Measurements from ENCODE around the gene LAMC2.

The LAMC2 gene

DNA sequence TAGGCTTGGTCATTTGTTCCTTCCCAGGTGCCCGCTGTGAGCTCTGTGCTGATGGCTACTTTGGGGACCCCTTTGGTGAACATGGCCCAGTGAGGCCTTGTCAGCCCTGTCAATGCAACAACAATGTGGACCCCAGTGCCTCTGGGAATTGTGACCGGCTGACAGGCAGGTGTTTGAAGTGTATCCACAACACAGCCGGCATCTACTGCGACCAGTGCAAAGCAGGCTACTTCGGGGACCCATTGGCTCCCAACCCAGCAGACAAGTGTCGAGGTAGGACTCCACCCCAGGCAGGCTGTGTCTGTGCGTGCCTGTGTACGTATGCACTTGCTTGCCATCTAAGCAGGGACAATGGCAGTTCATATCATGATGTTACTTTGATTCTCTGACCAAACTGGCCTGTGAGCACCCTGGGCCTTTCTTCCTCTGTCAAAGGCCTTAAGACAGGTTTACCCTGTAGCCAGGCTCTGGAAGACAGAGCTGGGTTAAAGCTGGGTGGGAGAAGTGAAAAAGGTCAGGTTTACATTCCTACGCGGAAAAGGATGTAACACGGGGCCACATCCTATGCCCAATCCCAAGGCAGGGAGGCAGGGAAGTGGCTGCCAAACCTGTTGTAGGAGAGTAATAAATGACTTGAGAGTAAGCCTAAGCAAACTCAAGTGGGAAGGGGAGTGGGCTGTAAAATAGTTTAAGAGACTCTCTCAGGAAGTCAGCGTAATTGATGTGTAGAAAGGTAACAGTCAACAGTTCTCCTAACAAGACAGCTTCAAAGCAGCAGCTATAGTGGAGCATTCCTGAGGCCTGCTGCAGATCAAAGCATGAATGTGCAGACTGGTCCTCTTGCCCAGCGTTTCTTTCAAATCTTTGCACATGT, 42.5 kb downstream of the LAMC2 start:
- H3K36me3 ChIP-seq (ENCODE audit: insufficient read depth, low read depth, low read length): no peaks in the 10 kb centered on the region
- no peak overlapping the region for H3K27ac ChIP-seq (ENCODE audit: low read length)
- H3K4me3 ChIP-seq (ENCODE audit: low read length): no peak overlapping the region
- no peaks in the 10 kb centered on the region for H3K27me3 ChIP-seq (ENCODE audit: insufficient read depth, low read length)
- H3K9ac ChIP-seq (ENCODE audit: low read depth, low read length): no peak overlapping the region
- no peaks in the 10 kb centered on the region for H3K9me3 ChIP-seq (ENCODE audit: insufficient read depth, low read depth, low read length)
- H3K4me1 ChIP-seq (ENCODE audit: insufficient read depth, low read length): peaks cover 7% of the 10 kb centered on the region; the same call in 1 of the 2 replicates

DNA sequence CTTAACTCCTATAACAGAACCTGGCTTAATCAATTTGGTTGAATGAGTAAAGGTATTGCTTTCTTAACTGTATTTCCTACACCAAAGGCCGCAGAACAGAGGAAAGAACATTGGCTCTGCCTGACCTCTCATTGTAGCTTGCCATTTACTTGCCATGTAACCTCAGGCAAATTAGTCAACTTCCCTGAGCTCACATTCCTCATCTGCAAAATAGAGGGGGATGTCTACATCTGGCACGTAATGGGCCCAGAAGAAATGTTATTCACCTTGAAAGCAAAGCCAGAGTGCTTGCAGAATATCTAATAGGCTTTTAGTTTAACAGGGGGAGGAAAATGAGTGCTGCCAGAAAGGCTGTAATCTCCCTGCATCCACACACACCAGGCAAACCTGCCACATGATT, 44.3 kb downstream of the LAMC2 start:
- no peak overlapping the region for H3K27ac ChIP-seq (ENCODE audit: low read length)

GRCh38 chr1:183231545-183231944, 45.5 kb downstream of the LAMC2 start:
- no peaks in the 10 kb centered on the region for H3K36me3 ChIP-seq (ENCODE audit: insufficient read depth, low read depth, low read length)
- H3K4me1 ChIP-seq (ENCODE audit: insufficient read depth, low read length): peaks cover 20% of the 10 kb centered on the region
- H3K27me3 ChIP-seq (ENCODE audit: insufficient read depth, low read length): no peaks in the 10 kb centered on the region
- H3K9ac ChIP-seq (ENCODE audit: low read depth, low read length): no peak overlapping the region
- no peak overlapping the region for H3K4me3 ChIP-seq (ENCODE audit: low read length)
- H3K27ac ChIP-seq (ENCODE audit: low read length): no peak overlapping the region
- no peaks in the 10 kb centered on the region for H3K9me3 ChIP-seq (ENCODE audit: insufficient read depth, low read depth, low read length)

More for the DNA sequence above, 44.3 kb downstream of the LAMC2 start:
- H3K4me1 ChIP-seq (ENCODE audit: insufficient read depth, low read length): peaks cover 18% of the 10 kb centered on the region
- no peaks in the 10 kb centered on the region for H3K9me3 ChIP-seq (ENCODE audit: insufficient read depth, low read depth, low read length)
- H3K4me3 ChIP-seq (ENCODE audit: low read length): no peak overlapping the region
- no peaks in the 10 kb centered on the region for H3K36me3 ChIP-seq (ENCODE audit: insufficient read depth, low read depth, low read length)
- no peaks in the 10 kb centered on the region for H3K27me3 ChIP-seq (ENCODE audit: insufficient read depth, low read length)
- no peak overlapping the region for H3K9ac ChIP-seq (ENCODE audit: low read depth, low read length)

GRCh38 chr1:183233113-183233512, 47.0 kb downstream of the LAMC2 start:
- Histone ChIP-seq H3K27me3 (ENCODE audit: insufficient read depth, low read length) (no peaks in the 10 kb centered on the region), H3K27ac (ENCODE audit: low read length) (no peak overlapping the region), H3K9ac (ENCODE audit: low read depth, low read length) (no peak overlapping the region), H3K4me1 (ENCODE audit: insufficient read depth, low read length) (peaks cover 14% of the 10 kb centered on the region), H3K36me3 (ENCODE audit: insufficient read depth, low read depth, low read length) (no peaks in the 10 kb centered on the region), H3K9me3 (ENCODE audit: insufficient read depth, low read depth, low read length) (no peaks in the 10 kb centered on the region), H3K4me3 (ENCODE audit: low read length) (no peak overlapping the region)

GRCh38 chr1:183234660-183235476, 48.8 kb downstream of the LAMC2 start:
- Histone ChIP-seq H3K27ac (ENCODE audit: low read length) (peak overlapping the region; percentile 69), H3K9ac (ENCODE audit: low read depth, low read length) (peak overlapping the region; percentile 56; the same call in 1 of the 2 replicates), H3K27me3 (ENCODE audit: insufficient read depth, low read length) (no peaks in the 10 kb centered on the region), H3K9me3 (ENCODE audit: insufficient read depth, low read depth, low read length) (no peaks in the 10 kb centered on the region), H3K4me1 (ENCODE audit: insufficient read depth, low read length) (peaks cover 14% of the 10 kb centered on the region), H3K36me3 (ENCODE audit: insufficient read depth, low read depth, low read length) (no peaks in the 10 kb centered on the region), H3K4me3 (ENCODE audit: low read length) (peak overlapping the region; percentile 54)

- H3K9me3 ChIP-seq (ENCODE audit: insufficient read depth, low read depth, low read length): no peaks in the 10 kb centered on the region
- no peaks in the 10 kb centered on the region for H3K27me3 ChIP-seq (ENCODE audit: insufficient read depth, low read length)
- no peak overlapping the region for H3K27ac ChIP-seq (ENCODE audit: low read length)
- peak overlapping the region; percentile 56; the same call in 1 of the 2 replicates for H3K9ac ChIP-seq (ENCODE audit: low read depth, low read length)
- H3K4me3 ChIP-seq (ENCODE audit: low read length): peak overlapping the region; percentile 54; the same call in 1 of the 2 replicates
- peaks cover 14% of the 10 kb centered on the region for H3K4me1 ChIP-seq (ENCODE audit: insufficient read depth, low read length)
- H3K36me3 ChIP-seq (ENCODE audit: insufficient read depth, low read depth, low read length): no peaks in the 10 kb centered on the region
Measured at GRCh38 chr1:183235503-183235902, 49.4 kb downstream of the LAMC2 start.

DNA sequence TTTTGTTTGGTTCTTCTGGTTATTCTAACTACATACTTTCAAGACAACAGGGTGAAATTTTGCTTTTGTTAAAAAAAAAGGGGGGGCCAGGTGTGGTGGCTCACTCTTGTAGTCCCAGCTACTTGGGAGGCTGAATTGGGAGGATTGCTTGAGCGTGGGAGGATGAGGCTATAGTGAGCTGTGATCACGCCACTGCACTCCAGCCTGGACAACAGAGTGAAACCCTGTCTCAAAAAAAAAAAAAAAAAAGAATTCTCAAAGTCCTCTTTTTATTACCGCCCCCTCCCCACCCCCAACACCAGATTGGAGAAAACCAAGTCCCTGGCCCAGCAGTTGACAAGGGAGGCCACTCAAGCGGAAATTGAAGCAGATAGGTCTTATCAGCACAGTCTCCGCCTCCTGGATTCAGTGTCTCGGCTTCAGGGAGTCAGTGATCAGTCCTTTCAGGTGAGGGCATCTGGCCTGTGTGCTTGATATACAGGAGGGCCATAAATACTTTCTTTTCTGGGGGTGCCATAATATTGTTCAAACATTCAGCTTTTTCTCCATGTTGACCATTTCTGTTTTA, 50.2 kb downstream of the LAMC2 start:
- Histone ChIP-seq H3K27me3 (ENCODE audit: insufficient read depth, low read length) (no peaks in the 10 kb centered on the region), H3K27ac (ENCODE audit: low read length) (no peak overlapping the region), H3K9ac (ENCODE audit: low read depth, low read length) (no peak overlapping the region), H3K4me1 (ENCODE audit: insufficient read depth, low read length) (peaks cover 14% of the 10 kb centered on the region), H3K36me3 (ENCODE audit: insufficient read depth, low read depth, low read length) (no peaks in the 10 kb centered on the region), H3K4me3 (ENCODE audit: low read length) (no peak overlapping the region), H3K9me3 (ENCODE audit: insufficient read depth, low read depth, low read length) (no peaks in the 10 kb centered on the region)

- no peaks in the 10 kb centered on the region for H3K36me3 ChIP-seq (ENCODE audit: insufficient read depth, low read depth, low read length)
Measured at GRCh38 chr1:183237046-183237445, 51.0 kb downstream of the LAMC2 start.

GRCh38 chr1:183238071-183238470, 52.0 kb downstream of the LAMC2 start:
- Histone ChIP-seq H3K27me3 (ENCODE audit: insufficient read depth, low read length) (no peaks in the 10 kb centered on the region), H3K9ac (ENCODE audit: low read depth, low read length) (no peak overlapping the region), H3K9me3 (ENCODE audit: insufficient read depth, low read depth, low read length) (no peaks in the 10 kb centered on the region), H3K4me3 (ENCODE audit: low read length) (no peak overlapping the region), H3K27ac (ENCODE audit: low read length) (no peak overlapping the region), H3K36me3 (ENCODE audit: insufficient read depth, low read depth, low read length) (no peaks in the 10 kb centered on the region), H3K4me1 (ENCODE audit: insufficient read depth, low read length) (peaks cover 14% of the 10 kb centered on the region)

More at GRCh38 chr1:183237046-183237445, 51.0 kb downstream of the LAMC2 start:
- H3K9me3 ChIP-seq (ENCODE audit: insufficient read depth, low read depth, low read length): no peaks in the 10 kb centered on the region
- H3K9ac ChIP-seq (ENCODE audit: low read depth, low read length): no peak overlapping the region
- no peak overlapping the region for H3K27ac ChIP-seq (ENCODE audit: low read length)
- H3K27me3 ChIP-seq (ENCODE audit: insufficient read depth, low read length): no peaks in the 10 kb centered on the region
- no peak overlapping the region for H3K4me3 ChIP-seq (ENCODE audit: low read length)
- H3K4me1 ChIP-seq (ENCODE audit: insufficient read depth, low read length): peaks cover 14% of the 10 kb centered on the region

DNA sequence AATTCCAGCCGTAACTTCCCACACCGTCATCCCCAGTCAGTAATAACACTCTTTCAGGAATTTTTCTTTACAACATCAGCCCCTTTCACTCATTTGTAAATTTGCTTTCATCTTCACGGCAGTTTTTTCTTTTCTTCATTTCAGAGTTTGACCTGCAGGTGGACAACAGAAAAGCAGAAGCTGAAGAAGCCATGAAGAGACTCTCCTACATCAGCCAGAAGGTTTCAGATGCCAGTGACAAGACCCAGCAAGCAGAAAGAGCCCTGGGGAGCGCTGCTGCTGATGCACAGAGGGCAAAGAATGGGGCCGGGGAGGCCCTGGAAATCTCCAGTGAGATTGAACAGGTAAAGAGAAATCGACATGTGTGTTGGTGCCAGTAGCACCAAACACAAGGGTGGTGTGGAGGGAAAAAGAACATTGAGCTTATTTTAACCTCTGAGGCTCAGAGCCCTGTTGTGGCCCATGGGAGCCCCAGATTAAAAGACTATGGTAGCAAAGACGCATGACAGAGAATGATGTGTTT, 53.2 kb downstream of the LAMC2 start:
- H3K27me3 ChIP-seq (ENCODE audit: insufficient read depth, low read length): no peaks in the 10 kb centered on the region
- H3K4me1 ChIP-seq (ENCODE audit: insufficient read depth, low read length): peaks cover 12% of the 10 kb centered on the region
- no peaks in the 10 kb centered on the region for H3K9me3 ChIP-seq (ENCODE audit: insufficient read depth, low read depth, low read length)
- no peak overlapping the region for H3K27ac ChIP-seq (ENCODE audit: low read length)
- H3K9ac ChIP-seq (ENCODE audit: low read depth, low read length): no peak overlapping the region
- H3K4me3 ChIP-seq (ENCODE audit: low read length): no peak overlapping the region
- H3K36me3 ChIP-seq (ENCODE audit: insufficient read depth, low read depth, low read length): no peaks in the 10 kb centered on the region

DNA sequence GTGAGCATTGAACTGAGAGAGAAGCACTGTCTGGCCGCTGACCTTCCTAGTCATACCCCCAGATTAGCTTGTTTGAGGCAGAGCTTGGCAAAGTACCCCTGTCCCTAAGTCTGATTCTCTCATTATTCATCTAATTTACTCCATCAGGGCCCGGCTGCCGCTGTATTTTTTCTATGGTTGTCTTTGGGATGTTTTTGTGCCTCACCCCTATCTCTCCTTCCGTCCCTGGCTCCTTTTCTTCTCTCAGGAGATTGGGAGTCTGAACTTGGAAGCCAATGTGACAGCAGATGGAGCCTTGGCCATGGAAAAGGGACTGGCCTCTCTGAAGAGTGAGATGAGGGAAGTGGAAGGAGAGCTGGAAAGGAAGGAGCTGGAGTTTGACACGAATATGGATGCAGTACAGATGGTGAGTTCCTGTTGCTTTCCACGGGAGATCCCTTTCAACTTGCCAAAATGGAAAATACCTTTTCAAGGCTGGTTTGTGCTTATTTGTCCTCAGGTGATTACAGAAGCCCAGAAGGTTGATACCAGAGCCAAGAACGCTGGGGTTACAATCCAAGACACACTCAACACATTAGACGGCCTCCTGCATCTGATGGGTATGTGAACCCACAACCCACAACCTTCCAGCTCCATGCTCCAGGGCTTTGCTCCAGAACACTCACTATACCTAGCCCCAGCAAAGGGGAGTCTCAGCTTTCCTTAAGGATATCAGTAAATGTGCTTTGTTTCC, 53.9 kb downstream of the LAMC2 start:
- Histone ChIP-seq H3K27ac (ENCODE audit: low read length) (no peak overlapping the region), H3K9ac (ENCODE audit: low read depth, low read length) (no peak overlapping the region), H3K9me3 (ENCODE audit: insufficient read depth, low read depth, low read length) (no peaks in the 10 kb centered on the region), H3K4me3 (ENCODE audit: low read length) (no peak overlapping the region), H3K27me3 (ENCODE audit: insufficient read depth, low read length) (no peaks in the 10 kb centered on the region), H3K4me1 (ENCODE audit: insufficient read depth, low read length) (peaks cover 7% of the 10 kb centered on the region), H3K36me3 (ENCODE audit: insufficient read depth, low read depth, low read length) (no peaks in the 10 kb centered on the region)
